HG02798 (cell line): ENCODE results near the gene ADAM17.

Source experiments
- ATAC-seq: cut with Tn5 transposase; IDR thresholded peaks from one replicate; pipeline ENCODE4 v1.9.1; 2021; ENCODE audit warnings: mild to moderate bottlenecking; ENCODE audit not compliant: unreplicated experiment, poor library complexity

Gene ADAM17

GRCh38 chr2:9474361-9475057 lies 81.1 kb downstream of the ADAM17 start, which contains the start of gene IAH1:
IAH1 (plus strand) TSS chr2:9474551; CDS start chr2:9474567, 16 bp downstream.
- ATAC-seq: peak; percentile 85

GRCh38 chr2:9473985-9474360 lies 81.7 kb downstream of the ADAM17 start:
- peak; percentile 22 for ATAC-seq

DNA sequence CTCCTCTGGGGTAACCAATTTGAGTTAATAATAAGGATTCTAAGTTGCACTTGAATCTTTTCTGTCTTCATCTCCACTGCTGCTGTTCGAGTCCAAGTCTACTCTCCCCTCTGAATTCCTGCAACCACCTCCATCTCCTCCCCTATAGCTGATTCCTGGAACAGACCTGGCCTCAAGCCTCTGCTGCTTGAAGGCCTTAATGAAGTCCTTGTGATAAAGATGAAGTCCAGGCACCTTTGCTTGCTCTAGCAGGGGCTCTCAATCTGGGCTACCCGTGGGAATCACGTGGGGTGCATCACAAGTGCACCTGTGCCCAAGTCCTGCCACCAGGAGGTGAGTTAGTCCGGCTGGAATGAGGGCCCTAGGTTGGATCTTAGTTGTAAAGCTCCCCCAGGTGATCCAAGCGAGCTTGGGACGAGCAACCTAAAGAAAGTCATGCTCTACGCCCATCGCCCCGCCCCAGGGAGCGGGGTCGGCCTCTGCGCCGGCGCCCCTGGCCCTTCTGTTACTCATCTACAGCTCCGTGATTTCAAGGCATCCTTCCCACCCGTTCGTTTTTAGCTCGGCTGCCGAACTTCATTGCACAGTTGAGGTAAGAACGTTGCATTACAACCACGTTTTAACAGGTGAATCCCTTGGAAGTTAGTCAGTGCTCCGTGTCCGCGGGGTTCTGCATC lies 82.2 kb downstream of the ADAM17 start:
- ATAC-seq: no peak

- ATAC-seq: no peak
These were observed 83.1 kb downstream of the ADAM17 start for GRCh38 chr2:9472511-9472910.

DNA sequence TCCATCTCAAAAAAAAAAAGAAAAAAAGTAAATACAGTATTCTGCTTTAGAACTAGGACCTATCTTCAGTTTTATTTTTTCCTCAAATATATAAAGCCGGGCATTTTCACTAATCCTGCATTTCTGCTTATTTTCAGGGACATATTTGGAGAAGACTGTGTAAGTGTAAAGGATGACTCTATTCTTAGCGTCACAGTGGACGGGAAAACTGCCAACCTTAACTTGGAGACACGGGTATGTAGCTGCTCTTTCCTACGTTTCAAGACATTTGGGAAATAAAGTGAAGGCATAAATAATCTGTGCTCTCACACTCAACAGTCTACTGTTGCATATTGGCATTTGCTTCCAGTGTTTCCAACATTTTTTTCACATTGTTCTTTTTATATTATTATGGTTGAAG lies 84.4 kb downstream of the ADAM17 start:
- no peak for ATAC-seq

- no peak for ATAC-seq
These were observed 87.9 kb downstream of the ADAM17 start for GRCh38 chr2:9467687-9468086.

- ATAC-seq: no peak
These were observed 89.4 kb downstream of the ADAM17 start for GRCh38 chr2:9466147-9466683.

DNA sequence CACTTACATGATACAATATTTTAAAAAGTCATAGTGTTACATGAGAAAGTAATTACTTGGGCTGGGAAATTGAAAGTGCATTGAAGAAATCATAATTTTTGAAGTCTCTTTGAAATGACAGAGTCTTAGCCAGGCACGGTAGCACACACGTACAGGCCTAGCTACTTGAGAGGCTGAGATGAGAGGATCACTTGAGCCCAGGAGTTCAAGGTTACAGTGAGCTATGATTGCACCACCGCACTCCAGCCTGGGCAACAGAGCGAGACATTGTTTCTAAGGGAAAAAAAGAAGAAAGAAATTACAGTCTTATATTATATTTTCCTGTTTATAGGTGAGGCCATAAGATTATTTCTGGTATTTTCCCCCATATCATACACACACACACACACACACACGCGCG lies 90.5 kb downstream of the ADAM17 start:
- ATAC-seq: no peak

GRCh38 chr2:9463698-9464034 lies 92.0 kb downstream of the ADAM17 start:
- ATAC-seq: no peak

GRCh38 chr2:9462886-9463697 lies 92.5 kb downstream of the ADAM17 start:
- no peak for ATAC-seq

- no peak for ATAC-seq
These were observed 93.3 kb downstream of the ADAM17 start for GRCh38 chr2:9462313-9462712.

GRCh38 chr2:9461079-9461478 lies 94.6 kb downstream of the ADAM17 start:
- ATAC-seq: no peak

- no peak for ATAC-seq
These were observed 95.1 kb downstream of the ADAM17 start for GRCh38 chr2:9460441-9461017.

- no peak for ATAC-seq
These were observed 104.4 kb downstream of the ADAM17 start for GRCh38 chr2:9451231-9451630.

- no peak for ATAC-seq
These were observed 110.5 kb downstream of the ADAM17 start for GRCh38 chr2:9445089-9445488.

DNA sequence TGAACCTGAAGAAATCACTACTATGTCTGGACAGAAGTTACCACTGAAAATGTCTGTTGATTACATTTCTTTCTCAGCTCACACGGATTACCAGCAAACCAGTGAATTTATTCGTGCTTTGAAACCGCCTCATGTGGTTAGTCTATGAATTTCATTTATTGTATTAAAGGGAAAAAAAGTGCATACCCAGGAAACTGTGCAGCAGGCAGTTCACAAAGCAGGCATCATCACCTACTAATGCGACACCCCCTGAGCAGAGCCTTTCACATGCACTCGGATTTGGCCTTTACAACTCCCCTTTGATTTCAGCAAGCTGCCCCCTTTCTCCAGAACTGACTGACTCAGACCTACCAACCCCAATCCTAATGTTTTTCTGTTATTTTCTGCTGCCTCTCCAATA lies 112.1 kb downstream of the ADAM17 start:
- no peak for ATAC-seq

GRCh38 chr2:9441556-9441955 lies 114.1 kb downstream of the ADAM17 start:
- no peak for ATAC-seq

GRCh38 chr2:9440058-9440727 lies 115.4 kb downstream of the ADAM17 start:
- no peak for ATAC-seq

GRCh38 chr2:9439536-9439935 lies 116.1 kb downstream of the ADAM17 start:
- no peak for ATAC-seq
